Measurements from ENCODE around the gene MXD4.

The MXD4 gene

GRCh38 chr4:2259541-2260343 lies 2.2 kb downstream of the MXD4 start:
- TF ChIP-seq CTCF (conservative IDR thresholded peaks at IDR 0.05) = no peak
- no peak for TF ChIP-seq ZFX (IDR thresholded peaks at IDR 0.05)
- H3K27ac ChIP-seq = no peak overlapping the region; the same call in 1 of the 2 replicates

GRCh38 chr4:2259036-2259540 lies 2.8 kb downstream of the MXD4 start:
- no peak overlapping the region for H3K27ac ChIP-seq

DNA sequence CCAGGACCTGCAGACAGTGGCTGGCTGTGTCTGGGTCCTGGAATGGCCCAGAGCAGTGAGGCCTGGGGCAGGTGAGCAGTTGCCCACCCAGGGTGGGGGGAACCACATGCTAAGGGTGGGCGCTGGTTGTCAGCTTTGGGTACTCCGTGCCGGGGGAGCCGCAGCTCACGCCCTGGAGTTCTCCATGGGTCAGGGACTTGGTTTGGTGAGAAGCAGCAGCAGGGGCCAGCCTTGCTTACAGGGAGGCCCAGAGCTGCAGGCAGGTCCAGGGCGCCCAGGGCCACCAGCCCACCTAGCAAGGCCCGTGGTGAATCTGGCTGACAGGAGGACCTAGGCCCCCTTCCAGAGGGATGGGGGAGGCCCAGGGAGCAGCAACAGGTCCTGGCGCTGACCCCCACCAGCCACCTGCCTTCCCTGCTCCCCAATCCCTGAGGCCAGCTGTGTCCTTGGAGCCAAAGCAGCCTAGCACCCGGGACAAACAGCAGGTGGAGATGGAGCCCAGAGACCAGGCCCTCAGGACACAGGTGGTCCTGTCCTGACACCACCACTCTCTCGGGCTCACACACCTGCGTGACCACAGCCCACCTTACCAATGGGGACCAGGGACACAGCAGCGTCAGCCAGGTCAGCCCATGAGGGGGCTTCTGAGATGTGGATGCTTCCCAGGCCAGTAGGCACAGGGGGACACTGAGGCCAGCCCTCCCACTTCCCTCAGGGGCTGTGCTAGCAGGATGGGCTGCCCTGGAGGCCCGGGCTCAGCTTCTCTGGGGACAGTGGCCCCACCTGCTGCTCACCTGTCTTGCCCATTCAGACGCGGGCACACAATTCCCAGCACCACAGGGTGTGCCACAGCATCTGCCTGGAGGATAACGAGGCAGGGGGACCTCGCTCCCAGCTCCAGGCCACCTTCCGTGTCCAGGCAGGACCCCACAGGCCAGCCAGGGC lies 3.5 kb downstream of the MXD4 start:
- no peak overlapping the region for H3K27ac ChIP-seq
- no peak for TF ChIP-seq ZFX (IDR thresholded peaks at IDR 0.05)
- TF ChIP-seq CTCF (conservative IDR thresholded peaks at IDR 0.05) = no peak

More at GRCh38 chr4:2259036-2259540, 2.8 kb downstream of the MXD4 start:
- TF ChIP-seq CTCF (conservative IDR thresholded peaks at IDR 0.05) = no peak
- no peak for TF ChIP-seq ZFX (IDR thresholded peaks at IDR 0.05)

- TF ChIP-seq CTCF (conservative IDR thresholded peaks at IDR 0.05) = no peak
- no peak for TF ChIP-seq ZFX (IDR thresholded peaks at IDR 0.05)
- no peak overlapping the region for H3K27ac ChIP-seq
Measured at GRCh38 chr4:2257361-2258081, 4.4 kb downstream of the MXD4 start.

- H3K27ac ChIP-seq = no peak overlapping the region
- TF ChIP-seq ZFX (IDR thresholded peaks at IDR 0.05) (no peak), CTCF (conservative IDR thresholded peaks at IDR 0.05) (no peak)
Measured at GRCh38 chr4:2256781-2257191, 5.1 kb downstream of the MXD4 start.

- TF ChIP-seq ZFX (IDR thresholded peaks at IDR 0.05) = no peak
- TF ChIP-seq CTCF (conservative IDR thresholded peaks at IDR 0.05) = no peak
- no peak overlapping the region for H3K27ac ChIP-seq
Measured at GRCh38 chr4:2256156-2256731, 5.7 kb downstream of the MXD4 start.

Measured in C4-2B (cell line).